Measurements from ENCODE around the gene LRRC4C. TPM values are rescaled to one million over a fixed set of nuclear protein-coding genes. Genes with fewer than 3 reads are reported as not detected.

The LRRC4C gene
- total and polyA plus RNA-seq, 2 experiments from 2014 or later: 0.35 to 1.1 TPM

DNA sequence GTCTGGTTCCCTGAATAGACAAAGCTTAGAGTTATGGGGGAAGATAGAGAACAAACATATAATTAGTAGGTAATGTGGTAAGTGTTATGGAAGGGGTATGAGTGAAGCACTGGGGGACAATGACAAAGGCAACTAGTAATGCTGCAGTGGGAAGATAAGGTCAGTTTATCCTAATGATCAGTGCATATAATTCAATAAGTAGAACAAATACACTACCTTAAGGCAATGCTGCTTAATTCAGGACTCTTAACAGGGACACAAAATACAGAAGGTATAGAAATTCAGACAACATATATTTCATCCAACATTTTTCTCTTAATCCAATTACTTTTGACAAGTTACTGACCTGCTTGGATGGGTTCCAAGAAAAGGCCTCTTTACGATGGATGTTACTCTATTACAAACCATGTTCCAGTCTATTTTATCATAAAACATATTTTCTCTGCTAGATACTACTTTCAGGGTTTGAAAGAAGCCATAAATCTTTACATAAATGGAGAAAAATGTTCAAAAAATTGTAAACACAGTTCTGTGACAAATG is 1186.2 kb downstream of the LRRC4C start:
- Histone ChIP-seq H4K20me1 (replicated peaks; ENCODE audit: insufficient read depth) (no peaks in the 10 kb centered on the region), H3K27me3 (ENCODE audit: insufficient read depth) (no peaks in the 10 kb centered on the region), H3K9me2 (ENCODE audit: insufficient read depth) (no peaks in the 10 kb centered on the region), H3K36me3 (ENCODE audit: insufficient read depth) (no peaks in the 10 kb centered on the region), H3F3A (replicated peaks; ENCODE audit: low read depth) (no peaks in the 10 kb centered on the region), H3K4me3 (no peak overlapping the region), H2AFZ (no peak overlapping the region), H3K79me2 (replicated peaks; ENCODE audit: insufficient read depth) (no peaks in the 10 kb centered on the region), H3K4me2 (no peak overlapping the region), H3K4me1 (ENCODE audit: insufficient read depth) (no peaks in the 10 kb centered on the region), H3K27ac (ENCODE audit: low read depth) (no peak overlapping the region)
- DNase-seq (ENCODE audit: low spot score) (no peak), ATAC-seq (no peak)
- no peak overlapping the region for H3K27ac Mint-ChIP-seq
- no peak for TF ChIP-seq CREB1 (CRISPR knock-in tag; IDR thresholded peaks at IDR 0.05; ENCODE audit: low read depth)
- TF ChIP-seq, protein P1, sequence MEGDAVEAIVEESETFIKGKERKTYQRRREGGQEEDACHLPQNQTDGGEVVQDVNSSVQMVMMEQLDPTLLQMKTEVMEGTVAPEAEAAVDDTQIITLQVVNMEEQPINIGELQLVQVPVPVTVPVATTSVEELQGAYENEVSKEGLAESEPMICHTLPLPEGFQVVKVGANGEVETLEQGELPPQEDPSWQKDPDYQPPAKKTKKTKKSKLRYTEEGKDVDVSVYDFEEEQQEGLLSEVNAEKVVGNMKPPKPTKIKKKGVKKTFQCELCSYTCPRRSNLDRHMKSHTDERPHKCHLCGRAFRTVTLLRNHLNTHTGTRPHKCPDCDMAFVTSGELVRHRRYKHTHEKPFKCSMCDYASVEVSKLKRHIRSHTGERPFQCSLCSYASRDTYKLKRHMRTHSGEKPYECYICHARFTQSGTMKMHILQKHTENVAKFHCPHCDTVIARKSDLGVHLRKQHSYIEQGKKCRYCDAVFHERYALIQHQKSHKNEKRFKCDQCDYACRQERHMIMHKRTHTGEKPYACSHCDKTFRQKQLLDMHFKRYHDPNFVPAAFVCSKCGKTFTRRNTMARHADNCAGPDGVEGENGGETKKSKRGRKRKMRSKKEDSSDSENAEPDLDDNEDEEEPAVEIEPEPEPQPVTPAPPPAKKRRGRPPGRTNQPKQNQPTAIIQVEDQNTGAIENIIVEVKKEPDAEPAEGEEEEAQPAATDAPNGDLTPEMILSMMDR (conservative IDR thresholded peaks at IDR 0.05; ENCODE audit: low read depth in 2 of 2): no peak
- TF ChIP-seq JUNB (IDR thresholded peaks at IDR 0.05; ENCODE audit: unreplicated experiment): no peak
- no peak for TF ChIP-seq ZNF114 (CRISPR knock-in tag; IDR thresholded peaks at IDR 0.05)
- TF ChIP-seq, protein P2, sequence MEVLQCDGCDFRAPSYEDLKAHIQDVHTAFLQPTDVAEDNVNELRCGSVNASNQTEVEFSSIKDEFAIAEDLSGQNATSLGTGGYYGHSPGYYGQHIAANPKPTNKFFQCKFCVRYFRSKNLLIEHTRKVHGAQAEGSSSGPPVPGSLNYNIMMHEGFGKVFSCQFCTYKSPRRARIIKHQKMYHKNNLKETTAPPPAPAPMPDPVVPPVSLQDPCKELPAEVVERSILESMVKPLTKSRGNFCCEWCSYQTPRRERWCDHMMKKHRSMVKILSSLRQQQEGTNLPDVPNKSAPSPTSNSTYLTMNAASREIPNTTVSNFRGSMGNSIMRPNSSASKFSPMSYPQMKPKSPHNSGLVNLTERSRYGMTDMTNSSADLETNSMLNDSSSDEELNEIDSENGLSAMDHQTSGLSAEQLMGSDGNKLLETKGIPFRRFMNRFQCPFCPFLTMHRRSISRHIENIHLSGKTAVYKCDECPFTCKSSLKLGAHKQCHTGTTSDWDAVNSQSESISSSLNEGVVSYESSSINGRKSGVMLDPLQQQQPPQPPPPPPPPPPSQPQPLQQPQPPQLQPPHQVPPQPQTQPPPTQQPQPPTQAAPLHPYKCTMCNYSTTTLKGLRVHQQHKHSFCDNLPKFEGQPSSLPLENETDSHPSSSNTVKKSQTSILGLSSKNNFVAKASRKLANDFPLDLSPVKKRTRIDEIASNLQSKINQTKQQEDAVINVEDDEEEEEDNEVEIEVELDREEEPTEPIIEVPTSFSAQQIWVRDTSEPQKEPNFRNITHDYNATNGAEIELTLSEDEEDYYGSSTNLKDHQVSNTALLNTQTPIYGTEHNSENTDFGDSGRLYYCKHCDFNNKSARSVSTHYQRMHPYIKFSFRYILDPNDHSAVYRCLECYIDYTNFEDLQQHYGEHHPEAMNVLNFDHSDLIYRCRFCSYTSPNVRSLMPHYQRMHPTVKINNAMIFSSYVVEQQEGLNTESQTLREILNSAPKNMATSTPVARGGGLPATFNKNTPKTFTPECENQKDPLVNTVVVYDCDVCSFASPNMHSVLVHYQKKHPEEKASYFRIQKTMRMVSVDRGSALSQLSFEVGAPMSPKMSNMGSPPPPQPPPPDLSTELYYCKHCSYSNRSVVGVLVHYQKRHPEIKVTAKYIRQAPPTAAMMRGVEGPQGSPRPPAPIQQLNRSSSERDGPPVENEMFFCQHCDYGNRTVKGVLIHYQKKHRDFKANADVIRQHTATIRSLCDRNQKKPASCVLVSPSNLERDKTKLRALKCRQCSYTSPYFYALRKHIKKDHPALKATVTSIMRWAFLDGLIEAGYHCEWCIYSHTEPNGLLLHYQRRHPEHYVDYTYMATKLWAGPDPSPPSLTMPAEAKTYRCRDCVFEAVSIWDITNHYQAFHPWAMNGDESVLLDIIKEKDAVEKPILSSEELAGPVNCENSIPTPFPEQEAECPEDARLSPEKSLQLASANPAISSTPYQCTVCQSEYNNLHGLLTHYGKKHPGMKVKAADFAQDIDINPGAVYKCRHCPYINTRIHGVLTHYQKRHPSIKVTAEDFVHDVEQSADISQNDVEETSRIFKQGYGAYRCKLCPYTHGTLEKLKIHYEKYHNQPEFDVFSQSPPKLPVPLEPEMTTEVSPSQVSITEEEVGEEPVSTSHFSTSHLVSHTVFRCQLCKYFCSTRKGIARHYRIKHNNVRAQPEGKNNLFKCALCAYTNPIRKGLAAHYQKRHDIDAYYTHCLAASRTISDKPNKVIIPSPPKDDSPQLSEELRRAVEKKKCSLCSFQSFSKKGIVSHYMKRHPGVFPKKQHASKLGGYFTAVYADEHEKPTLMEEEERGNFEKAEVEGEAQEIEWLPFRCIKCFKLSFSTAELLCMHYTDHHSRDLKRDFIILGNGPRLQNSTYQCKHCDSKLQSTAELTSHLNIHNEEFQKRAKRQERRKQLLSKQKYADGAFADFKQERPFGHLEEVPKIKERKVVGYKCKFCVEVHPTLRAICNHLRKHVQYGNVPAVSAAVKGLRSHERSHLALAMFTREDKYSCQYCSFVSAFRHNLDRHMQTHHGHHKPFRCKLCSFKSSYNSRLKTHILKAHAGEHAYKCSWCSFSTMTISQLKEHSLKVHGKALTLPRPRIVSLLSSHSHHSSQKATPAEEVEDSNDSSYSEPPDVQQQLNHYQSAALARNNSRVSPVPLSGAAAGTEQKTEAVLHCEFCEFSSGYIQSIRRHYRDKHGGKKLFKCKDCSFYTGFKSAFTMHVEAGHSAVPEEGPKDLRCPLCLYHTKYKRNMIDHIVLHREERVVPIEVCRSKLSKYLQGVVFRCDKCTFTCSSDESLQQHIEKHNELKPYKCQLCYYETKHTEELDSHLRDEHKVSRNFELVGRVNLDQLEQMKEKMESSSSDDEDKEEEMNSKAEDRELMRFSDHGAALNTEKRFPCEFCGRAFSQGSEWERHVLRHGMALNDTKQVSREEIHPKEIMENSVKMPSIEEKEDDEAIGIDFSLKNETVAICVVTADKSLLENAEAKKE (CRISPR knock-in tag; IDR thresholded peaks at IDR 0.05): no peak
- TF ChIP-seq NANOG (IDR thresholded peaks at IDR 0.05; ENCODE audit: borderline replicate concordance): no peak
- no peak for TF ChIP-seq POLR2AphosphoS5 (IDR thresholded peaks at IDR 0.05; ENCODE audit: low read depth)
- no peak for TF ChIP-seq ZNF331 (CRISPR knock-in tag; IDR thresholded peaks at IDR 0.05; ENCODE audit: low read depth)
- TF ChIP-seq, protein P3, sequence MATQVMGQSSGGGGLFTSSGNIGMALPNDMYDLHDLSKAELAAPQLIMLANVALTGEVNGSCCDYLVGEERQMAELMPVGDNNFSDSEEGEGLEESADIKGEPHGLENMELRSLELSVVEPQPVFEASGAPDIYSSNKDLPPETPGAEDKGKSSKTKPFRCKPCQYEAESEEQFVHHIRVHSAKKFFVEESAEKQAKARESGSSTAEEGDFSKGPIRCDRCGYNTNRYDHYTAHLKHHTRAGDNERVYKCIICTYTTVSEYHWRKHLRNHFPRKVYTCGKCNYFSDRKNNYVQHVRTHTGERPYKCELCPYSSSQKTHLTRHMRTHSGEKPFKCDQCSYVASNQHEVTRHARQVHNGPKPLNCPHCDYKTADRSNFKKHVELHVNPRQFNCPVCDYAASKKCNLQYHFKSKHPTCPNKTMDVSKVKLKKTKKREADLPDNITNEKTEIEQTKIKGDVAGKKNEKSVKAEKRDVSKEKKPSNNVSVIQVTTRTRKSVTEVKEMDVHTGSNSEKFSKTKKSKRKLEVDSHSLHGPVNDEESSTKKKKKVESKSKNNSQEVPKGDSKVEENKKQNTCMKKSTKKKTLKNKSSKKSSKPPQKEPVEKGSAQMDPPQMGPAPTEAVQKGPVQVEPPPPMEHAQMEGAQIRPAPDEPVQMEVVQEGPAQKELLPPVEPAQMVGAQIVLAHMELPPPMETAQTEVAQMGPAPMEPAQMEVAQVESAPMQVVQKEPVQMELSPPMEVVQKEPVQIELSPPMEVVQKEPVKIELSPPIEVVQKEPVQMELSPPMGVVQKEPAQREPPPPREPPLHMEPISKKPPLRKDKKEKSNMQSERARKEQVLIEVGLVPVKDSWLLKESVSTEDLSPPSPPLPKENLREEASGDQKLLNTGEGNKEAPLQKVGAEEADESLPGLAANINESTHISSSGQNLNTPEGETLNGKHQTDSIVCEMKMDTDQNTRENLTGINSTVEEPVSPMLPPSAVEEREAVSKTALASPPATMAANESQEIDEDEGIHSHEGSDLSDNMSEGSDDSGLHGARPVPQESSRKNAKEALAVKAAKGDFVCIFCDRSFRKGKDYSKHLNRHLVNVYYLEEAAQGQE (IDR thresholded peaks at IDR 0.05; ENCODE audit: unreplicated experiment): no peak
- TF ChIP-seq EZH2phosphoT487 (IDR thresholded peaks at IDR 0.05; ENCODE audit: unreplicated experiment): no peak
- H3K4me3 Mint-ChIP-seq: no peak overlapping the region
- peaks cover 2% of the 10 kb centered on the region for H3K27me3 Mint-ChIP-seq (ENCODE audit: insufficient read depth, low read depth, poor library complexity)
- H3K9me3 Mint-ChIP-seq: no peaks in the 10 kb centered on the region
- no peaks in the 10 kb centered on the region for H3K36me3 Mint-ChIP-seq (ENCODE audit: low read depth)
- no peaks in the 10 kb centered on the region for H3K4me1 Mint-ChIP-seq

Measured in GM23338 (cell line).